Mesenchymal stem cell (in vitro differentiated cells and primary cell): ENCODE data around the gene EGFL6.
A peak's percentile ranks its signal among the peaks of the same experiment; 100 is the strongest.

Experiments
- DNase-seq: peaks from one replicate; pipeline ENCODE4 v3.0.0-alpha.2; 2013
- H2AFZ ChIP-seq: one replicate; pipeline ENCODE4 v1.6.1; 2013; ENCODE audit warnings: low read depth, mild to moderate bottlenecking, control low read depth, inconsistent platforms, low read length, moderate library complexity
- H2AK5ac ChIP-seq: 2 replicates; pipeline ENCODE4 v1.6.1; 2013; ENCODE audit warnings: low read length, moderate library complexity, mild to moderate bottlenecking, inconsistent platforms; ENCODE audit not compliant: severe bottlenecking
- H2BK120ac ChIP-seq: one replicate; pipeline ENCODE4 v1.6.1; 2013; ENCODE audit warnings: low read depth, mild to moderate bottlenecking, inconsistent platforms, low read length, moderate library complexity
- H2BK12ac ChIP-seq, 2 experiments: one replicate each; pipeline ENCODE4 v1.6.1; 2013; ENCODE audit warnings: inconsistent platforms in 2 of 2, low read length in 2 of 2, mild to moderate bottlenecking in 2 of 2, moderate library complexity in 2 of 2, control low read depth in 1 of 2
- H2BK15ac ChIP-seq: one replicate; pipeline ENCODE4 v1.6.1; 2013; ENCODE audit warnings: mild to moderate bottlenecking, low read depth, inconsistent platforms; ENCODE audit not compliant: poor library complexity, severe bottlenecking
- H2BK5ac ChIP-seq: 2 replicates; pipeline ENCODE4 v1.6.1; 2013; ENCODE audit warnings: low read depth, mild to moderate bottlenecking, low read length, control low read depth, inconsistent platforms; ENCODE audit not compliant: poor library complexity, severe bottlenecking
- H3K14ac ChIP-seq, 2 experiments: one replicate each; pipeline ENCODE4 v1.6.1; 2013; ENCODE audit warnings: inconsistent platforms in 2 of 2, low read length in 2 of 2, control low read depth in 1 of 2, mild to moderate bottlenecking in 1 of 2, moderate library complexity in 1 of 2
- H3K18ac ChIP-seq, 2 experiments: one replicate each; pipeline ENCODE4 v1.6.1; 2013; ENCODE audit warnings: inconsistent platforms in 2 of 2, low read length in 2 of 2, control low read depth in 1 of 2, low read depth in 1 of 2, mild to moderate bottlenecking in 1 of 2
- H3K23ac ChIP-seq, 2 experiments: one replicate each; pipeline ENCODE4 v1.6.1; 2013; ENCODE audit warnings: inconsistent platforms in 2 of 2, low read length in 2 of 2, mild to moderate bottlenecking in 2 of 2, moderate library complexity in 2 of 2, control low read depth in 1 of 2
- H3K27ac ChIP-seq: 2 replicates; pipeline ENCODE4 v1.5.1; 2013; ENCODE audit warnings: mild to moderate bottlenecking, moderate library complexity, low read length, control low read depth, inconsistent platforms; ENCODE audit not compliant: poor library complexity, severe bottlenecking
- H3K27me3 ChIP-seq, 2 experiments: 2 replicates each; pipeline versions ENCODE4 v1.6.1 to v1.7.0; 2013; ENCODE audit warnings: low read length in 2 of 2, mild to moderate bottlenecking in 2 of 2, moderate library complexity in 2 of 2, control low read depth in 1 of 2, inconsistent platforms in 1 of 2; ENCODE audit not compliant: control insufficient read depth in 1 of 2, insufficient read depth in 1 of 2
- H3K36me3 ChIP-seq, 2 experiments: 2 replicates each; pipeline versions ENCODE4 v1.6.1 to v1.7.0; 2013; ENCODE audit warnings: low read length in 2 of 2, control low read depth in 1 of 2, inconsistent platforms in 1 of 2, low read depth in 1 of 2, mild to moderate bottlenecking in 1 of 2; ENCODE audit not compliant: insufficient read depth in 2 of 2, control insufficient read depth in 1 of 2
- H3K4ac ChIP-seq, 2 experiments: one replicate each; pipeline ENCODE4 v1.6.1; 2013; ENCODE audit warnings: inconsistent platforms in 2 of 2, low read length in 2 of 2, mild to moderate bottlenecking in 2 of 2, moderate library complexity in 2 of 2, control low read depth in 1 of 2, low read depth in 1 of 2
- H3K4me1 ChIP-seq: 2 replicates; pipeline ENCODE4 v1.6.1; 2013; ENCODE audit warnings: low read depth, low read length, control low read depth; ENCODE audit not compliant: control insufficient read depth, insufficient read depth
- H3K4me2 ChIP-seq: 2 replicates; pipeline ENCODE4 v1.6.1; 2013; ENCODE audit warnings: low read length, mild to moderate bottlenecking, inconsistent platforms; ENCODE audit not compliant: poor library complexity, severe bottlenecking
- H3K4me3 ChIP-seq, 2 experiments: 2 replicates each; pipeline versions ENCODE4 v1.5.1 to v1.7.0; 2013; ENCODE audit warnings: low read length in 2 of 2, mild to moderate bottlenecking in 2 of 2, control low read depth in 1 of 2, low read depth in 1 of 2; ENCODE audit not compliant: insufficient read depth in 1 of 2
- H3K79me1 ChIP-seq: replicated peaks from 2 replicates; pipeline ENCODE4 v1.6.1; 2013; ENCODE audit warnings: mild to moderate bottlenecking, control low read depth, low read length, inconsistent platforms; ENCODE audit not compliant: poor library complexity, severe bottlenecking
- H3K9ac ChIP-seq: 2 replicates; pipeline ENCODE4 v1.7.0; 2013; ENCODE audit warnings: mild to moderate bottlenecking, low read length, moderate library complexity
- H3K9me3 ChIP-seq: 2 replicates; pipeline ENCODE4 v1.7.0; 2013; ENCODE audit warnings: mild to moderate bottlenecking, low read length; ENCODE audit not compliant: control insufficient read depth
- H4K8ac ChIP-seq: one replicate; pipeline ENCODE4 v1.6.1; 2013; ENCODE audit warnings: inconsistent platforms, mild to moderate bottlenecking, low read length, moderate library complexity
- H4K91ac ChIP-seq: one replicate; pipeline ENCODE4 v1.6.1; 2013; ENCODE audit warnings: mild to moderate bottlenecking, low read length, inconsistent platforms
- WGBS: methylation state at CpG from one replicate; pipeline ENCODE4 v1.1.7; 2013; ENCODE audit warnings: mixed read lengths; 5-methylcytosine and 5-hydroxymethylcytosine counted together

The EGFL6 gene

DNA sequence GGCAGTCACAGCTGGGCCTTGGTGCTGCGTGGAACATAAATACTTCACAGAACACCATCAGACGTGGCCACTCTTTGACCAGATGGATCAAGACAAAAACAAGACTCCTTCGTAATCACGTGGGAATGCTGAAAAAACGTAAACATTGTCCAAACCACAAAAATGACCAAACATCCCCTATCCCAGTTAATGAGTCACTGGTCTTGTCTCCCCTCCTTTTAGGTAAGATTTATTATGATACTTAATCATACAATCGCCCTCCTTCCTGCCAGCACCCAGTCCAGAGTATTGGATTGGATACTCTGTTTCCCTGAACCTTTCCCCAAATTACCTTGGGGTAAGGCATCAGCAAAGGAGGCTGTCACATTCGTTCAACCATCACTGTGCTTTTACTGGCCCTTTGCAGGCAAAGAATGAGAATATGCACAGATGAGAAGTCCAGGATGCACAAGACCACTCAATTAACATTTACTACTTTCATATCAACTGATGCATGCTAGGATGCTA lies 82.9 kb downstream of the EGFL6 start:
- no peak overlapping the region for H2AK5ac ChIP-seq
- peak overlapping the region in 1 of 2 experiments; percentile 87 for H3K4me3 ChIP-seq
- H3K4me2 ChIP-seq: peak overlapping the region; percentile 22
- no peak overlapping the region for H2BK15ac ChIP-seq
- peak overlapping the region; percentile 90 for H3K9ac ChIP-seq
- DNase-seq: peak; percentile 94
- no peak overlapping the region for H2BK120ac ChIP-seq
- no peak overlapping the region for H4K8ac ChIP-seq
- no peak overlapping the region for H3K18ac ChIP-seq
- peak overlapping the region in 1 of 2 experiments; percentile 91 for H3K4ac ChIP-seq
- 3% methylated on average over 7 of the region's 7 CpGs for WGBS
- no peak overlapping the region for H2BK5ac ChIP-seq
- H3K36me3 ChIP-seq: peaks cover 0 to 3% of the 10 kb centered on the region in 2 experiments
- H3K9me3 ChIP-seq: no peaks in the 10 kb centered on the region
- H3K79me1 ChIP-seq: no peaks in the 10 kb centered on the region
- no peaks in the 10 kb centered on the region for H3K4me1 ChIP-seq
- no peak overlapping the region for H3K14ac ChIP-seq
- H2AFZ ChIP-seq: peak overlapping the region; percentile 27
- peaks cover 0 to 35% of the 10 kb centered on the region in 2 experiments for H3K27me3 ChIP-seq
- H3K23ac ChIP-seq: no peak overlapping the region
- H3K27ac ChIP-seq: peak overlapping the region; percentile 95
- H2BK12ac ChIP-seq: no peak overlapping the region
- H4K91ac ChIP-seq: no peak overlapping the region

DNA sequence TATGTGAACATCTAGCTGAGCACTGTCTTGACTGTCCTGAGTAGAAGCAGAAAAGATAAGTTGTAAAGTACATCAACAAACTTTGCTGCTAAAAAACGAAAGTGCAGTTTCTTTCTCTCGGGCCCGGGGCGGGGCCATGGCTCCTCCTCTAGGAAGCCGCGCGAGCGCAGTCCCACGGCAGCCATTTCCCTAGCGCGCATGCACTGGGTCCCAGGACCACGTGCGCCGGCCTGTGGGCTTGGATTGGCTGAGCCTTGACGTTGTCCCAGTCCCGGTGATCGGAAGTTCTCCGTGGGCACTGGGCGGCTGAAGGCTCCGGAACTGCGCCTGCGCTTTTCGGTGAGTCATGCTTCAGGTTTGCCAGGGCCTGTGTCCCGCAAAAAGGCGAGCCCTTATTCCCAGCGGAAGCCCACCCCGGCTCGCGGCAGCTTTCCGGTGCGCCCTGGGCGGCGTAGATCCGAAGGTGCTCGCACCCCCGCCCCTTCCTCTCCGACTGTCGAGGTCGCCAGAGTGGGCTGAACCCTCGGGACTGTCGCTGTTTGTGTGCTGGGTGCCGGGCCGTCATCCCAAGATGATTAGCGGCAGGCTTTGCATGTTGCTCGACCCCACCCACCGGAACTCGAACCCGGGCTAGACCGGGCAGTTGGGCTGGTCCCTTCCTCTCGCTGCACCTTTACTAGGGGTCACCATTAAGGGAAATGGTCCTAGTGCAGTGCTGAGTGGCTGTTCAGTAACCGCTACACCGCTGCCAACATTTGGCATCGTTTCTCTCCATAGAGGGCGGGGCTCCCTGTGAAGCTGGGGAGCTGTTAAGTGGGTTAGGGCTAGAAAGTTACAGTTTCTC lies 83.7 kb downstream of the EGFL6 start, which contains the start of gene TCEANC:
TCEANC (plus strand) TSS at position 292 of the 844 bp plus-strand sequence. CDS start 9,368 bp downstream, outside the sequence.
- peak within 1 kb of the TSS; percentile 82 for H2BK5ac ChIP-seq
- H3K36me3 ChIP-seq: peaks cover 0 to 3% of the 10 kb centered on the region in 2 experiments
- H3K9ac ChIP-seq: peak within 1 kb of the TSS; percentile 91
- peak within 1 kb of the TSS in 1 of 2 experiments; percentile 84 for H3K14ac ChIP-seq
- H3K23ac ChIP-seq: no peak within 1 kb of the TSS
- H3K4me3 ChIP-seq: peak within 1 kb of the TSS; percentile 63 to 87
- peak within 1 kb of the TSS; percentile 95 for H4K8ac ChIP-seq
- H2AK5ac ChIP-seq: no peak within 1 kb of the TSS
- H2BK12ac ChIP-seq: peak within 1 kb of the TSS in 1 of 2 experiments; percentile 66
- H2BK15ac ChIP-seq: no peak within 1 kb of the TSS
- DNase-seq: peak; percentile 97
- peak within 1 kb of the TSS; percentile 27 for H2AFZ ChIP-seq
- H3K9me3 ChIP-seq: no peaks in the 10 kb centered on the region
- H4K91ac ChIP-seq: peak within 1 kb of the TSS; percentile 43
- no peaks in the 10 kb centered on the region for H3K79me1 ChIP-seq
- peaks cover 0 to 30% of the 10 kb centered on the region in 2 experiments for H3K27me3 ChIP-seq
- peak within 1 kb of the TSS; percentile 34 for H2BK120ac ChIP-seq
- under 1% methylated on average over 42 of the region's 54 CpGs for whole genome bisulfite sequencing
- H3K4me1 ChIP-seq: no peaks in the 10 kb centered on the region
- peak within 1 kb of the TSS; percentile 73 to 88 for H3K18ac ChIP-seq
- peak within 1 kb of the TSS; percentile 95 for H3K27ac ChIP-seq
- peak within 1 kb of the TSS; percentile 24 to 91 for H3K4ac ChIP-seq
- H3K4me2 ChIP-seq: peak within 1 kb of the TSS; percentile 26

DNA sequence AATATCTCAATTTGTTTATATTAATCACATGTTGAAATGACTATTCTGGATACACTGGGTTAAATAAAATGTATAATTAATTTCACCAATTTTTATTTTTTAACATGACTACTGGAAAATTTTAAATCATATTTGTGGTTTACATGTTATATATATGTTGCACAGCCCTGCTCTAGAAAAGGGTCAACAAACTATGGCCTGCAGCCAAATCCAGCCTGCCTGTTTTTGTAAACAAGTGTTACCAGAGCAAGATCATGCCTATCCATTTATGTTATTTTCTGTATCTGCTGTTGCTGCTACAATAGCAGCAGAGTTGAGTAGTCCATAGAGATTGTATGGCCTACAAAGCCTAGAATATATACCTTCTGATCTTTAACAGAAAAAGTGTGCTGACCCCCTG lies 84.7 kb downstream of the EGFL6 start:
- no peak overlapping the region for H2BK15ac ChIP-seq

GRCh38 chrX:13655674-13656073 lies 86.3 kb downstream of the EGFL6 start:
- H4K8ac ChIP-seq: no peak overlapping the region
- H3K18ac ChIP-seq: no peak overlapping the region
- no peak overlapping the region for H2AK5ac ChIP-seq
- no peak overlapping the region for H2BK12ac ChIP-seq
- H2AFZ ChIP-seq: no peak overlapping the region
- no peak overlapping the region for H3K27ac ChIP-seq
- H3K9ac ChIP-seq: no peak overlapping the region
- H3K4ac ChIP-seq: no peak overlapping the region
- H3K79me1 ChIP-seq: no peaks in the 10 kb centered on the region
- no peak overlapping the region for H3K14ac ChIP-seq
- no peaks in the 10 kb centered on the region for H3K4me1 ChIP-seq
- no peak overlapping the region for H2BK15ac ChIP-seq
- H4K91ac ChIP-seq: no peak overlapping the region
- 88% methylated on average over 3 of the region's 3 CpGs for WGBS
- no peak for DNase-seq
- no peaks in the 10 kb centered on the region for H3K9me3 ChIP-seq
- H3K4me2 ChIP-seq: no peak overlapping the region
- no peak overlapping the region for H3K23ac ChIP-seq
- H3K4me3 ChIP-seq: no peak overlapping the region
- peaks cover 0 to 3% of the 10 kb centered on the region in 2 experiments for H3K36me3 ChIP-seq
- peaks cover 0 to 7% of the 10 kb centered on the region in 2 experiments for H3K27me3 ChIP-seq
- no peak overlapping the region for H2BK5ac ChIP-seq
- no peak overlapping the region for H2BK120ac ChIP-seq

More for the DNA sequence above, 84.7 kb downstream of the EGFL6 start:
- H3K4ac ChIP-seq: no peak overlapping the region
- no peak overlapping the region for H2BK12ac ChIP-seq
- H3K36me3 ChIP-seq: peaks cover 0 to 3% of the 10 kb centered on the region in 2 experiments
- no peaks in the 10 kb centered on the region for H3K79me1 ChIP-seq
- no peak overlapping the region for H2BK120ac ChIP-seq
- no peak overlapping the region for H3K14ac ChIP-seq
- no peak overlapping the region for H2AFZ ChIP-seq
- H3K23ac ChIP-seq: no peak overlapping the region
- no peaks in the 10 kb centered on the region for H3K4me1 ChIP-seq
- H4K8ac ChIP-seq: no peak overlapping the region
- no peak for DNase-seq
- no peak overlapping the region for H3K27ac ChIP-seq
- H3K18ac ChIP-seq: no peak overlapping the region
- peak overlapping the region in 1 of 2 experiments; percentile 87 for H3K4me3 ChIP-seq
- no peaks in the 10 kb centered on the region for H3K9me3 ChIP-seq
- peak overlapping the region; percentile 91 for H3K9ac ChIP-seq
- H2AK5ac ChIP-seq: no peak overlapping the region
- no peak overlapping the region for H4K91ac ChIP-seq
- no peak overlapping the region for H3K4me2 ChIP-seq
- no peak overlapping the region for H2BK5ac ChIP-seq
- peaks cover 0 to 20% of the 10 kb centered on the region in 2 experiments for H3K27me3 ChIP-seq
